Panc1 (cell line): Measurements from ENCODE around the gene SPEG. TPM values are rescaled to one million over a fixed set of nuclear protein-coding genes. Genes with fewer than 3 reads are reported as not detected.

Experiments used
- ATAC-seq: fragments of 200-7000 bp; cut with Tn5 transposase; 2 replicates; pipeline ENCODE4 v1.9.1; 2020; ENCODE audit warnings: mild to moderate bottlenecking, moderate library complexity
- BruUV-seq: library from RNA; stranded (reverse); fragments of 400-500 nt; replicated peaks from 2 replicates; lab custom pipeline; 2021; lab: Mats Ljungman, UMichigan
- CTCF ChIA-PET: fragments of 300-600 bp; sonication (Branson Sonifier 250); formaldehyde crosslinking; loops from one replicate; lab custom pipeline; 2022; ENCODE audit warnings: antibody characterized with exemption; lab: Charles Lee
- POLR2A ChIA-PET: fragments of 300-600 bp; sonication (Branson Sonifier 250); formaldehyde crosslinking; loops from one replicate; lab custom pipeline; 2022; ENCODE audit warnings: antibody characterized with exemption; lab: Charles Lee
- DNase-seq: peaks from one replicate; pipeline ENCODE4 v3.0.0-alpha.2; 2010; ENCODE audit warnings: low read depth, low spot score
- H3K27ac ChIP-seq: 2 replicates; pipeline ENCODE4 v1.5.1; 2011; ENCODE audit warnings: mild to moderate bottlenecking, low read length, inconsistent platforms
- H3K27me3 ChIP-seq: fragments of 200-500 bp; sonication (Bioruptor generic); 2 replicates; pipeline ENCODE4 v1.6.0; 2014; ENCODE audit warnings: low read length, inconsistent platforms; ENCODE audit not compliant: control insufficient read depth, insufficient read depth
- H3K36me3 ChIP-seq: fragments of 200-500 bp; sonication (Bioruptor generic); 2 replicates; pipeline ENCODE4 v1.5.1; 2014; ENCODE audit warnings: inconsistent platforms, mild to moderate bottlenecking, low read length, moderate library complexity; ENCODE audit not compliant: control insufficient read depth, insufficient read depth
- H3K4me1 ChIP-seq: 2 replicates; pipeline ENCODE4 v1.5.1; 2011; ENCODE audit warnings: inconsistent platforms, mild to moderate bottlenecking, low read length, moderate library complexity; ENCODE audit not compliant: control insufficient read depth, insufficient read depth
- H3K4me3 ChIP-seq, 2 experiments: 2 replicates each; pipeline ENCODE4 v1.5.1; 2011 to 2012; ENCODE audit warnings: low read depth in 2 of 2, low read length in 2 of 2, mild to moderate bottlenecking in 2 of 2, inconsistent platforms in 1 of 2, moderate library complexity in 1 of 2
- H3K9me3 ChIP-seq: fragments of 200-500 bp; sonication (Bioruptor generic); 2 replicates; pipeline ENCODE4 v1.5.1; 2014; ENCODE audit warnings: low read depth, mild to moderate bottlenecking, inconsistent platforms, low read length, moderate library complexity; ENCODE audit not compliant: control insufficient read depth, insufficient read depth
- CTCF ChIP-seq: fragments of 450-650 bp; IDR thresholded peaks from 2 replicates; pipeline ENCODE4 v1.5.1; 2017; ENCODE audit warnings: mild to moderate bottlenecking
- POLR2AphosphoS5 ChIP-seq: IDR thresholded peaks from 2 replicates; pipeline ENCODE4 v1.6.1; 2012; ENCODE audit warnings: mild to moderate bottlenecking, low read depth, low read length, moderate library complexity
- REST ChIP-seq, 2 experiments: IDR thresholded peaks; 2 replicates each; pipeline ENCODE4 v1.6.1; 2011 to 2012; ENCODE audit warnings: low read depth in 2 of 2, control low read depth in 1 of 2, low read length in 1 of 2, mild to moderate bottlenecking in 1 of 2, moderate library complexity in 1 of 2; ENCODE audit not compliant: insufficient read depth in 1 of 2
- SIN3A ChIP-seq: IDR thresholded peaks from 2 replicates; pipeline ENCODE4 v1.6.1; 2012; ENCODE audit warnings: low read depth, mild to moderate bottlenecking, low read length, moderate library complexity, borderline replicate concordance; ENCODE audit not compliant: insufficient read depth
- TCF7L2 ChIP-seq: IDR thresholded peaks from 2 replicates; pipeline ENCODE4 v1.6.1; 2011; ENCODE audit warnings: mild to moderate bottlenecking, low read depth, low read length, inconsistent platforms
- in situ Hi-C: cut with HindIII; loops from 2 replicates; pipeline ENCODE4 v1.10.0; 2016; ENCODE audit warnings: low sequenced_read_pairs, low pct_unique_long_range_greater_than_20kb
- intact Hi-C: fragments of 100-400 bp; cut with micrococcal nuclease; formaldehyde crosslinking; loops from one replicate; pipeline ENCODE4 v1.10.0; 2022; ENCODE audit not compliant: unreplicated experiment
- total RNA-seq: library from RNA; stranded (reverse); gene quantifications from one replicate; pipeline ENCODE4 v1.2.1, GENCODE V29; 2021; ENCODE audit not compliant: unreplicated experiment

SPEG gene
- total RNA-seq, 1 experiment from 2014 or later = 3.4 TPM

- Histone ChIP-seq H3K36me3 (no peaks in the 10 kb centered on the region), H3K4me1 (peaks cover 14% of the 10 kb centered on the region), H3K27me3 (no peaks in the 10 kb centered on the region), H3K27ac (no peak overlapping the region), H3K4me3 (no peak overlapping the region), H3K9me3 (no peaks in the 10 kb centered on the region)
- in situ Hi-C loops = no loop called here
- BruUV-seq = no TSS peak
- POLR2A ChIA-PET = interaction anchor here (0.6 to 0.7 kb wide), 2 partner anchors 8 to 610 kb away, joined by 3 to 4 read pairs; partner anchors contain the start of gene GMPPA
- TF ChIP-seq POLR2AphosphoS5 (no peak), CTCF (no peak), TCF7L2 (no peak), REST (IDR thresholded peaks at IDR 0.05; ENCODE audit: insufficient read depth in 1 of 2, low read depth in 2 of 2, low read length in 1 of 2) (no peak), SIN3A (no peak)
- ATAC-seq (no peak), DNase-seq (no peak)
- CTCF ChIA-PET = interaction anchor here (0.6 to 1.4 kb wide), 5 partner anchors 15 to 110 kb away, joined by 3 to 4 read pairs (median 3); no protein-coding TSS in a partner anchor
- intact Hi-C loops = no loop called here
Observed at GRCh38 chr2:219506802-219507526, 72.3 kb downstream of the SPEG start.

GRCh38 chr2:219507581-219508443, 73.2 kb downstream of the SPEG start:
- in situ Hi-C loops = no loop called here
- ChIA-PET POLR2A (interaction anchor here (0.5 to 0.7 kb wide), 2 partner anchors 120 to 611 kb away, joined by 3 to 4 read pairs; no protein-coding TSS in a partner anchor), CTCF (interaction anchor here (0.6 to 3.0 kb wide), 4 partner anchors 12 to 31 kb away, joined by 3 to 24 read pairs (median 4); a partner anchor contains a TSS)
- peaks cover 22% of the 10 kb centered on the region for H3K4me1 ChIP-seq
- H3K4me3 ChIP-seq = no peak overlapping the region
- TF ChIP-seq REST (IDR thresholded peaks at IDR 0.05; ENCODE audit: insufficient read depth in 1 of 2, low read depth in 2 of 2, low read length in 1 of 2) (peak; percentile 72 to 77; a peak in 3 of 4 replicates), SIN3A (no peak)
- no TSS peak for BruUV-seq
- no peaks in the 10 kb centered on the region for H3K36me3 ChIP-seq
- no peaks in the 10 kb centered on the region; the same call in 1 of the 2 replicates for H3K27me3 ChIP-seq
- H3K9me3 ChIP-seq = no peaks in the 10 kb centered on the region
- DNase-seq = no peak
- H3K27ac ChIP-seq = no peak overlapping the region
- no peak for ATAC-seq
- intact Hi-C loops = no loop called here
